ENCODE results near the gene PLA2G4E.

Gene PLA2G4E

DNA sequence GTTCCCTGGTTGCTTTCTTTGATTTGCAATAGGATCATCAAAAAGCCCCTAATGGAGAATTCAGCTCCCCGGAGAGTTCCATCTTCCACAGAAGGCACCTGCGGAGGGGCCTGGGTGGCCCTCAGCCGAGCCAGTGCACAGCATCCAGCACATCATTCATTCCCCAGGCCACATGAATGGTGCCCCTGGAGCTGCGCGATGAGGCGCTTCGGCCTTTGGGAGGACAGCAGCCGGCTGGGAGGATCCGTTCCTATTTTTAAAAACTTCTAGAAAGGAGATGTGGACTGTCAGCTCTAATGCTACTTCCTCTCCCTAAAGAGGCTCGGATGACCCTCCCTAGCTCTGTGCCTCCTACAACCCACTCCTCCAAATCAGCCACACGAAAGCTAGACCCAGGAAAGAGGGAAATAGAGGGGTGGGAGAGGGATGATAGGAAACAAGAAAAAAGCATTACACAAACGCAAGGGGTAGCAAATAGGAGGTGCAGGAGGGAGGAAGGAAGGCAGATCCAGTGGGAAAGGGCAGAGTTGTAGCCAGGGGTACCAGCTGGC is 68.8 kb downstream of the PLA2G4E start:
- no peak for FAIRE-seq

GRCh38 chr15:41951571-41951970 is 69.3 kb downstream of the PLA2G4E start:
- FAIRE-seq: no peak

DNA sequence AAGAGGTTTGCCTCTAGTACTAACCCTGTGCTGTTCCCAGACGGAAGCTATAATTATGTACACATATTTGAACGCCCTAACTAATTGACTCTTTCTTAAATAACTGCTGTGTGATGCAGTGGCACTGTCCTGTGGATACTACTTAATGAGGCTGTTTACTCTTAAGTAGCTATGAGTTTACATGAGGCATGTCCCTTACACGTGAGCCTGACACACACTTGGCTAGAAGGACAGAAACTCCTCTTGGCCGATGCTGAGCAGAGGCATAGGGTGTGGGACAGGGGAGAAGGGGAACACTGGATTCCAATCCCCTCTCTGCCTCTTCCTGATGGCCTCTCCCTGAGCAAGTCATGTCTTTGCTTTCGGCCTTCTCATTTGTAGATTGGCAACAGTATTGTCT is 70.4 kb downstream of the PLA2G4E start:
- no peak for FAIRE-seq

DNA sequence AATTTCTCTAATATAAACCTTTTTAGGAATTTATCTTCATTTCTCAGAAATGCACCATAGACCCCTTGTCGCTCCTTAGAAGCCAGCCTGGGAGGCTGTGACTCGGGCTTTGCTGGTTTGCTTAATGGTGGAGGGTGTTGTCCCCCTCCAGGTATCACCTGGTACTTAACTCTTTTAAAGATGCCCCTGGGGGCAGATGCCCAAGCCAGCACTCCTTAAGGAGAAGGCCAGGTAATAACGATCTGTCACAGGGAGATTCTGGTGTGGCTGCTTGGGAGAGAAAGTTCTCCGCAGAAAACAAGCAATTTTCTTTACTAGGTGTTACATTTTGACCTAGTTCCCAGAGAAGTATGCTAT is 70.7 kb downstream of the PLA2G4E start:
- FAIRE-seq: no peak

DNA sequence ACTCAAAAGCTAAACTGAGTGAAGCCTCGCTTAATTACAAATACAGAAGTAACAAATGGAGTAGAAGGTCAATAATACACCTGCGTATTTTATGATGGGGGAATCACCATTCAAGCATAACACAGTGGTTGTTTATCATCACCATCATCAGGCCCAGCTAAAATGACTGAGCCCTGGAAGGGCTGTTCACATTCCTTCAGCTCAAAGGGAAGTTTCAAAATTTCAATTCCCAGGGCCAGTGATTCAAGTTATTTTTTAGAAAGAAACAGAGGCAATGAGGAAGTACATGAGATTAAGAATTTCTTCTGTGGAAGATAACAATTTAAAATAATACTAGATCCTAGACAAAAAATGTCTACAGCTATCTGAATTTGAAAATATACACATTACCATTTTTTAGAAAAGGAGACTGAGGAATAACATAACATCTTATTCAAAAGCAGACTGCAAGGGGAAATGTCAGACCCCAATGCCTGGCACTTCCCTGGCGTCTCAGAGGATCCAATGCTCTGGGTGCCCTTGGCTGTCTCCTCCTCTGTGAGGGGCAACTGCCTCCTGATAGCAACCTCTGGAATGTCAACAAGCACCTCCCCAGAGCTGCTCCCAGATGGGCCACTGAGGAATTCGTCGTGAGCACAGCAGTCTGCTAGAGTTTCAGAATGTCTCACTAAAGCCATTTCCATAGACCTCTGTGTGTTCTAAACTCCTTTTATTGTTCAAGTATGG is 71.3 kb downstream of the PLA2G4E start:
- FAIRE-seq: no peak

- no peak for FAIRE-seq
These were observed 72.4 kb downstream of the PLA2G4E start for GRCh38 chr15:41948490-41948889.

DNA sequence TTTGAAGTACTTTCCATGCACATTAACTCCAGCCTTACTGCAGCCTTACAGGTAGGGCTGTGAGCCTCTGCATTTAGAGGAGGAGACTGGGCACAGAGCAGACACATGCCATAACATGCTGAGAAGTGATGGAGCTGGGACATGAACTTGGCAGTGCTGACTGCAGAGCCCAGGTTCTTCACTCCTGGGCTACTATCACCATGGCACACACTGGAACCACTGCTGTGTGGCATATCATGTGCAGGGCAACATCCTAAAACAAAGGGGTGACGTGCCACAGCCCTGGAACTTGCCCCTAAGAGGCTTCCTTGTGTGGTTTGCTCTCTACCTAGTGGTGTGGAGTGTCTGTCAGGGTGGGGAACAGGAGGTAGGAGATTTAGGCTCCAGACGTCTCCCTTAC is 73.9 kb downstream of the PLA2G4E start:
- no peak for FAIRE-seq

DNA sequence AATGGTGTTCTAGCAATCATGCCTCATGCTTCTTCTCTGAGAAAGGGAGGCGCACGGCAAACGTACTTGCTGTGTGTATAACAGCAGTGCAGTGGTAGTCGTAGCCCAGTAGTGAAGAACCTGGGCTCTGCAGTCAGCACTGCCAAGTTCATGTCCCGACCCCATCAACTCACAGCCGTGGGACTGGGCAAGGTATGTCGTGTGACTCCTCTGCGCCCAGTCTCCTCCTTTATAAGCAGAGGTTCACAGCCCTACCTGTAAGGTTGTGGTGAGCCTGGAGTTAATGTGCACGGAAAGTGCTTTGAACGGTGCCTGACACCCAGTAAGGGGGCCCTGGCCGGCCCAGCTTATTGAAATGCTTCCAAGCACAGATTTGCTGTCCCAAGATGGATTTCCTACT is 75.1 kb downstream of the PLA2G4E start:
- FAIRE-seq: no peak

GRCh38 chr15:41945221-41945620 is 75.6 kb downstream of the PLA2G4E start:
- FAIRE-seq: no peak

DNA sequence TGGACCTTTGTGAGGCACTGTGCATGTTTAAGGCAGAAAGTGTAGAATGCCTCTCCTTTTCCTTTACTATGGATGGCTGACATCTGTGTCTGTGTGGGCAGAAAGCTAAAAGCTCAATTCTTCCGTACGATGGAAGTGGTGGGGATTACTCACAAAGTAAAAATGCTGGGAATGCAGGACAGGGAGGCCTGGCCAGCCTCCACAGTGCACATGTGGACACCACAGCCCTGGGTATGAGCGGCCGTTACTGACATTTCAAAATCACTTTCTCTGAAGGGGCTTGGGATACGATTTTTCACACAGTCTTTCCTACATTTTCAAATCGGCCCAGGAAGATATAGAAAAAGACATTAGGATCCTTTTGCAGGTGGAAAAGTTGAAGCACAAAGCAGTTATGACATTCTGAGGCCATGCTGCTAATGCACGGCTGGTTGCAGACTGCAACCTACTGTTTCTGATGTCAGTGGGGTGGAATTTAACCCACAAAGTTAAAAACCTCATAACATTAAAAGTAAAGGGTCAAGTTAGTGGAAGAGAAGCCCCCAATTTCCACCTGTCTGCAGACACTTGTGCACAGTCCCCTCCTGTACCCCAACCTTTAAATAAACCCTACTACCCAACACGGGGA is 76.4 kb downstream of the PLA2G4E start:
- peak; percentile 68 for FAIRE-seq

DNA sequence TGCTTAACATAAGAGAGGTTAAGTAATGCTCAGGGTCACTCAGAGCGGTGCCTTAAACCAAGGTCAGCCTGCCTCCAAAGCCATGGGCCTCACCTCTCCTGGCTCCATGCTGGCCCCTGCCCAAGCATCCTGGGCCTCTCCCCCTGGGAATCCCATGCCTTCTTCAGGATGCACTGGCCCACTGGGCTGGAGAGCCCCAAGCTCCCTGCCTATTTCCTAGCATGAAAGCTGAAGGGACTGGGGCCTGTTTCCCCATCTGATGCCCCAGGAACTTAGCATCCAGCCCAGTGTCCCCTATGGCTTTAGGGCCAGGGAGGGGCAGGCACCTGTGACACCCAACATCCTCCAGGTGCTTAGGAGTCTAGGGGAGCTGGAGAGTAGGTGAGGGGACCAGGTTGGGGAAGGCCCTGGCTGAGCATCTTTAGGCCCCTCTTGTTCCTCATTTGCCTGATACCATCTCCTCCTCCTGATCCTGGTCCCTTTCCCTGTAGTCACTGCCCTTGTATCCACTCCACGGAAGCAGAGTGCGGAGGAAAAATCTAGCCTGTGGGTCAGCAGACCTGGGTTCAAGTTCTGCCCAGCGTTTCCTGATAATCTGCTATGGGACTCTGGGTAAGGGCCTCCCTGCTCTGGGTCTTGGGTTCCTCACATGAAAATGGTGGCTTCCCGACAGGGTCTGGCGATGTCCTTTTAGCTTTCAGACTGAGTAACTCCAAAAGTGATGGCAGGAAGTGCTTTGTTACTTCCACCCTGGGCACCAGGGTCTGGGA is 77.1 kb downstream of the PLA2G4E start:
- FAIRE-seq: no peak

- no peak for FAIRE-seq
These were observed 78.0 kb downstream of the PLA2G4E start for GRCh38 chr15:41942886-41943285.

- no peak for FAIRE-seq
These were observed 79.0 kb downstream of the PLA2G4E start for GRCh38 chr15:41941644-41942415.

GRCh38 chr15:41940441-41940857 is 80.4 kb downstream of the PLA2G4E start:
- no peak for FAIRE-seq

DNA sequence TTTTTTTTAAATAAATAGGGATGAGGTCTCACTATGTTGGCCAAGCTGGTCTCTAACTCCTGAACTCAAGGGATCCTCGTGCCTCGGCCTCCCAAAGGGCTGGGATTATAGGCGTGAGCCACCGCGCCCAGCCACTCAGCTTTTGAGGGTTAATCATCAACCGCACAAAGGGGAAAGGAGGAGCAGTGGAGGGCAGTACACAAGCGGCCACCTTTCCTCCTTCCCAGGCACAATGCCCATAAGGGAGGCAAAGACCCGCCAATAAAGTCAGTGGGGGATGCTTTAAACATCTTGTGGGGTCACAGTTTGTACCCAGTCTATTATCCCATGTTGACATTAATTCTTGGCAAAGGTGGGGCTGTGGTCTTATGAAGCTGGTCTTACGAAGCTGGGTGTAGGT is 80.9 kb downstream of the PLA2G4E start:
- no peak for FAIRE-seq

- FAIRE-seq: no peak
These were observed 83.3 kb downstream of the PLA2G4E start for GRCh38 chr15:41937568-41937923.

DNA sequence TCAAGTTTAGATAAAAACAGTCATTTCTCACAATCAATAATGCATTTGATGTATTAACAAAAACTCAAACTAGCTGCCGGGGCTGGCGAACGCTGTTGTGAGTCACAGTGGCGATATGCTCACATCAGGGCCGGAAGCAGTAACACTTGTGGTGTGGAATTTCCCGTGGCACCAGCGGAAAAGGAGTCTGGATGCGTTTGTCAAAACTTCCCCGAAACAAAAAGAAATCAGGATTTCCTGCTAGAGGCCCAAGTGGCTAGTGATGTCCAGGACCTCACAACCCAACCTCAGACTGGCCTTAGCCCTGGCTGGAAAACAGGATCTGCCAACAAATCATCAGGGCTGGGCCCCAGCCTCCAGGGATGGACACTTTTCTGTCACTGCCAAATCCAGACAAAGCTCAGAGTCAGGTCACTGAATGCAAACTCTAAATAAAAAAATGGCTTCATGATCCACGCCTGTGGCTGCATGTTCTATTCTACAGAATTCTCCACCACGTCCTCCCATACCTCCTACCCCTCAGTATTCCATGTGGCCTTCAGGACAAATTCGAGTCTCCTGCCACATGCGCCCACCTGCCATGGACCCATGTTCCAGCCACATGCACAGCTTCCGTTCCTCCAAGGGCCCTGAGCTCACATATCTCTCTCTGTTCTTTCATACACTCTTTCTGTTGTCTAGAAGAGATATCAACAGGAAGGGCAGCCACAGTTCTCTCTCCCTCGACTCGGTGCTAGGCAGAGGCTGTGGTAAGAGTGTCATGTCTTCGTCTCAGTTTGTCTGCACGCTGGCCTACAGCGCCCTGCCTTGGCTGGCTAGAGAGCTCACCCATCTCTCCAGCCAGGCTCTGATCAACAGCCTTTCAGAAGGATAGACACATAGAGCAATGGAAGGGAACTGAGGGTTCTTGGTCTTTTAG is 83.9 kb downstream of the PLA2G4E start:
- FAIRE-seq: no peak

GRCh38 chr15:41936155-41936554 is 84.7 kb downstream of the PLA2G4E start:
- no peak for FAIRE-seq

- no peak for FAIRE-seq
These were observed 85.2 kb downstream of the PLA2G4E start for GRCh38 chr15:41935566-41936020.

GRCh38 chr15:41934843-41935242 is 86.0 kb downstream of the PLA2G4E start:
- FAIRE-seq: no peak

GRCh38 chr15:41933771-41934170 is 87.1 kb downstream of the PLA2G4E start:
- FAIRE-seq: no peak

DNA sequence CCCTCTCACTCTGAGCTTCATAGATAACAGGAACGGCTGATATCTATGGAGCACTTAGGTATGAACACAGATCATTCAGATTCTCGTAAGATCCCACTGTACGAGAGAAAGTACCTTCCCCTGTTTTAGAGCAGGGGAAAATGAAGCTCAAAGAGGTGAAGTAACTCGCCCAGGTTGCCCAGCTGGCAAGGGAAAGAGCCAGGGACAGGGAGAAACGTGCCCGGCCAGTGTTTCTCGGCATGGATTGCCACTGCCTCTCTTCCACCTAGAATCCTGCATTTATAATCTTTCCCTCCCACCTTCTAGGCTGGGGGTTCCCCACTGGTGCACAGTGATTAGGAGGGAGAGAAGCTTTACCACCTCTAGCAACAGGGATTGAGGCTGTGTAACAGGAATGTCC is 87.5 kb downstream of the PLA2G4E start:
- FAIRE-seq: no peak
